H9 (cell line): Measurements from ENCODE around the gene PLCB1. TPM values are rescaled to one million over a fixed set of nuclear protein-coding genes. Genes with fewer than 3 reads are reported as not detected.

Source experiments
- DNase-seq: peaks from one replicate; pipeline ENCODE4 v3.0.0-alpha.2; 2017
- H2AFZ ChIP-seq: one replicate; pipeline ENCODE4 v1.6.1; 2013; ENCODE audit warnings: mild to moderate bottlenecking, low read length, control low read depth, moderate library complexity
- H2AK5ac ChIP-seq: 2 replicates; pipeline ENCODE4 v1.6.1; 2013; ENCODE audit warnings: low read length, control low read depth, mixed read lengths; ENCODE audit not compliant: insufficient read length
- H2BK120ac ChIP-seq: one replicate; pipeline ENCODE4 v1.6.1; 2013; ENCODE audit warnings: low read depth, mild to moderate bottlenecking, low read length, control low read depth, inconsistent platforms; ENCODE audit not compliant: poor library complexity, severe bottlenecking
- H2BK12ac ChIP-seq: 2 replicates; pipeline ENCODE4 v1.6.1; 2013; ENCODE audit warnings: low read length, control low read depth, mixed read lengths, low read depth; ENCODE audit not compliant: insufficient read length
- H2BK15ac ChIP-seq: 2 replicates; pipeline ENCODE4 v1.6.1; 2013; ENCODE audit warnings: low read depth, low read length, control low read depth
- H2BK20ac ChIP-seq: one replicate; pipeline ENCODE4 v1.6.1; 2013; ENCODE audit warnings: low read depth, mild to moderate bottlenecking, low read length, control low read depth, inconsistent platforms; ENCODE audit not compliant: poor library complexity, severe bottlenecking
- H2BK5ac ChIP-seq: 2 replicates; pipeline ENCODE4 v1.6.1; 2013; ENCODE audit warnings: low read length, control low read depth, mixed read lengths; ENCODE audit not compliant: insufficient read length
- H3K14ac ChIP-seq: 2 replicates; pipeline ENCODE4 v1.6.1; 2013; ENCODE audit warnings: low read length, control low read depth; ENCODE audit not compliant: insufficient read depth
- H3K18ac ChIP-seq: 2 replicates; pipeline ENCODE4 v1.6.1; 2013; ENCODE audit warnings: low read depth, mild to moderate bottlenecking, mixed read lengths, low read length, control low read depth; ENCODE audit not compliant: insufficient read length
- H3K23ac ChIP-seq: 2 replicates; pipeline ENCODE4 v1.6.1; 2013; ENCODE audit warnings: low read length, control low read depth, mixed read lengths, low read depth; ENCODE audit not compliant: insufficient read length
- H3K23me2 ChIP-seq: 2 replicates; pipeline ENCODE4 v1.6.1; 2013; ENCODE audit warnings: low read depth, mild to moderate bottlenecking, mixed read lengths, low read length, control low read depth; ENCODE audit not compliant: insufficient read length, poor library complexity, severe bottlenecking
- H3K27ac ChIP-seq: 2 replicates; pipeline ENCODE4 v1.5.1; 2013; ENCODE audit warnings: low read length, control low read depth, mixed read lengths, low read depth; ENCODE audit not compliant: insufficient read length
- H3K27me3 ChIP-seq: 2 replicates; pipeline ENCODE4 v1.6.1; 2013; ENCODE audit warnings: low read length, control low read depth, inconsistent platforms; ENCODE audit not compliant: insufficient read depth
- H3K4ac ChIP-seq: 2 replicates; pipeline ENCODE4 v1.6.1; 2013; ENCODE audit warnings: low read depth, mild to moderate bottlenecking, control low read depth, inconsistent platforms, low read length, moderate library complexity
- H3K4me1 ChIP-seq: 2 replicates; pipeline ENCODE4 v1.6.1; 2013; ENCODE audit warnings: low read length, control low read depth, inconsistent platforms; ENCODE audit not compliant: insufficient read depth
- H3K4me2 ChIP-seq: 2 replicates; pipeline ENCODE4 v1.6.1; 2013; ENCODE audit warnings: low read length, control low read depth, mixed read lengths; ENCODE audit not compliant: insufficient read length, insufficient read depth
- H3K56ac ChIP-seq: 2 replicates; pipeline ENCODE4 v1.6.1; 2013; ENCODE audit warnings: low read depth, mild to moderate bottlenecking, mixed read lengths, low read length, control low read depth; ENCODE audit not compliant: insufficient read length
- H3K79me1 ChIP-seq: 2 replicates; pipeline ENCODE4 v1.6.1; 2013; ENCODE audit warnings: low read depth, mild to moderate bottlenecking, moderate library complexity, low read length, control low read depth, inconsistent platforms; ENCODE audit not compliant: insufficient read depth, poor library complexity, severe bottlenecking
- H3K79me2 ChIP-seq: 2 replicates; pipeline ENCODE4 v1.6.1; 2013; ENCODE audit warnings: low read length, control low read depth, inconsistent platforms; ENCODE audit not compliant: insufficient read depth
- H3K9ac ChIP-seq: 2 replicates; pipeline ENCODE4 v1.6.1; 2013; ENCODE audit warnings: low read length, control low read depth, mixed read lengths; ENCODE audit not compliant: insufficient read length; ENCODE audit errors: extremely low read depth
- H3K9me3 ChIP-seq: one replicate; pipeline ENCODE4 v1.6.1; 2013; ENCODE audit warnings: low read depth, low read length, inconsistent platforms; ENCODE audit not compliant: control insufficient read depth
- H3T11ph ChIP-seq: one replicate; pipeline ENCODE4 v1.6.1; 2013; ENCODE audit warnings: mild to moderate bottlenecking, low read length, control low read depth, inconsistent platforms
- H4K20me1 ChIP-seq: one replicate; pipeline ENCODE4 v1.6.1; 2013; ENCODE audit not compliant: control insufficient read depth, insufficient read length, insufficient read depth
- H4K5ac ChIP-seq: 2 replicates; pipeline ENCODE4 v1.6.1; 2013; ENCODE audit warnings: low read depth, mild to moderate bottlenecking, mixed read lengths, low read length, control low read depth; ENCODE audit not compliant: insufficient read length
- H4K8ac ChIP-seq: replicated peaks from 2 replicates; pipeline ENCODE4 v1.6.1; 2013; ENCODE audit warnings: low read length, control low read depth, mixed read lengths, low read depth; ENCODE audit not compliant: insufficient read length
- H4K91ac ChIP-seq: 2 replicates; pipeline ENCODE4 v1.6.1; 2013; ENCODE audit warnings: low read depth, mild to moderate bottlenecking, moderate library complexity, mixed read lengths, low read length, control low read depth; ENCODE audit not compliant: insufficient read length
- H3K27ac Mint-ChIP-seq, 3 experiments: 2 replicates in 2 of 3; 3 replicates in 1 of 3; pipeline ENCODE4 v1.8.0; 2020 to 2021; ENCODE audit warnings: mixed read lengths in 3 of 3, mild to moderate bottlenecking in 1 of 3, moderate library complexity in 1 of 3
- H3K27me3 Mint-ChIP-seq: 2 replicates; pipeline ENCODE4 v1.8.0; 2021; ENCODE audit warnings: low read depth, mild to moderate bottlenecking, moderate library complexity, mixed read lengths
- H3K36me3 Mint-ChIP-seq, 3 experiments: 2 replicates in 2 of 3; 3 replicates in 1 of 3; pipeline ENCODE4 v1.8.0; 2020 to 2021; ENCODE audit warnings: low read depth in 3 of 3, mixed read lengths in 3 of 3; ENCODE audit not compliant: insufficient read depth in 1 of 3
- H3K4me1 Mint-ChIP-seq, 2 experiments: 2 replicates each; pipeline ENCODE4 v1.8.0; 2020; ENCODE audit warnings: mixed read lengths in 2 of 2
- H3K4me3 Mint-ChIP-seq, 2 experiments: 2 replicates in 1 of 2; 3 replicates in 1 of 2; pipeline ENCODE4 v1.8.0; 2020 to 2021; ENCODE audit warnings: mild to moderate bottlenecking in 2 of 2, mixed read lengths in 2 of 2, moderate library complexity in 1 of 2
- H3K9me3 Mint-ChIP-seq, 2 experiments: 2 replicates in 1 of 2; 3 replicates in 1 of 2; pipeline ENCODE4 v1.8.0; 2020; ENCODE audit warnings: mild to moderate bottlenecking in 2 of 2, mixed read lengths in 2 of 2, moderate library complexity in 1 of 2
- WGBS: extraction: QIAGEN DNeasy Blood & Tissue Kit; methylation state at CpG from one replicate; pipeline ENCODE4 v1.1.7; 2013; ENCODE audit warnings: missing lambda C conversion rate, low lambda C conversion rate, mixed read lengths; ENCODE audit not compliant: insufficient read length; ENCODE audit errors: extremely low coverage; 5-methylcytosine and 5-hydroxymethylcytosine counted together
- total RNA-seq: library from RNA; stranded (reverse); gene quantifications from 2 replicates; pipeline ENCODE4 v1.2.1, GENCODE V29; 2021
- TF ChIP-seq, protein P1 (sequence below): fragments of 200-600 bp; sonication (generic); conservative IDR thresholded peaks from 3 replicates; pipeline ENCODE4 v1.8.0; 2021; ENCODE audit warnings: antibody characterized with exemption, mild to moderate bottlenecking

Gene PLCB1
- total RNA-seq, 1 experiment from 2014 or later: 11.5 TPM

DNA sequence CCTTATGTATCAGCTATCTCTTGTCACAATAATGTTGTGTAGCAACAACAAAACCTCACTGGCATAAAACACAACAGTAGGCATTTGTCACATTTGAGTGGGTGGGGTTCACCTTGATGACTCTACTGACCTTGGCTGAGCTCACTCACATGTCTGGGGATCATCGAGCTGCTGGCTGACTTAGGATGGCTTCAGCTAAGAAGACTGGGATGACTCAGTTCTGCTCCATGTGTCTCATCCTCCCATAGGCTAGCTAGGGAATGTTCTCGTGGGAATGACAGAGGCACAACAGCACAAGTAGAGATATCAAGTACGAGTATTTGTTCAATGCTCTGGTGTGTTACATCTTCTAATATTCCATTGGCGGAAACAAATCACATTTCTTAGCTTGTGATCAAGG is 167.9 kb downstream of the PLCB1 start:
- peaks cover 1% of the 10 kb centered on the region; the same call in 1 of the 2 replicates for H3K27me3 Mint-ChIP-seq
- H3K27ac Mint-ChIP-seq: no peak overlapping the region
- WGBS: no CpG with 5 or more reads among the region's 4 CpGs
- H3K9me3 Mint-ChIP-seq: no peaks in the 10 kb centered on the region
- no peak overlapping the region for H2BK12ac ChIP-seq
- H3K56ac ChIP-seq: no peak overlapping the region
- no peak overlapping the region for H3K9ac ChIP-seq
- H3K18ac ChIP-seq: no peak overlapping the region
- no peak overlapping the region for H3K4me3 Mint-ChIP-seq
- H2BK20ac ChIP-seq: no peak overlapping the region
- no peak overlapping the region for H3T11ph ChIP-seq
- no peaks in the 10 kb centered on the region for H3K27me3 ChIP-seq
- H3K4me1 Mint-ChIP-seq: no peaks in the 10 kb centered on the region
- H2AFZ ChIP-seq: no peak overlapping the region
- no peak overlapping the region for H3K23ac ChIP-seq
- no peak overlapping the region for H4K8ac ChIP-seq
- H3K27ac ChIP-seq: no peak overlapping the region
- H4K20me1 ChIP-seq: no peaks in the 10 kb centered on the region
- H3K14ac ChIP-seq: no peak overlapping the region
- DNase-seq: no peak
- no peak overlapping the region for H3K4ac ChIP-seq
- no peaks in the 10 kb centered on the region for H3K9me3 ChIP-seq
- no peak overlapping the region for H4K5ac ChIP-seq
- H2AK5ac ChIP-seq: no peak overlapping the region
- H3K4me2 ChIP-seq: no peak overlapping the region
- H3K79me2 ChIP-seq: no peaks in the 10 kb centered on the region
- H3K23me2 ChIP-seq: no peaks in the 10 kb centered on the region
- no peaks in the 10 kb centered on the region for H3K36me3 Mint-ChIP-seq
- H3K4me1 ChIP-seq: no peaks in the 10 kb centered on the region
- no peak overlapping the region for H2BK120ac ChIP-seq
- H3K79me1 ChIP-seq: no peaks in the 10 kb centered on the region
- no peak overlapping the region for H2BK5ac ChIP-seq
- no peak overlapping the region for H4K91ac ChIP-seq
- no peak overlapping the region for H2BK15ac ChIP-seq
- TF ChIP-seq, protein P1, sequence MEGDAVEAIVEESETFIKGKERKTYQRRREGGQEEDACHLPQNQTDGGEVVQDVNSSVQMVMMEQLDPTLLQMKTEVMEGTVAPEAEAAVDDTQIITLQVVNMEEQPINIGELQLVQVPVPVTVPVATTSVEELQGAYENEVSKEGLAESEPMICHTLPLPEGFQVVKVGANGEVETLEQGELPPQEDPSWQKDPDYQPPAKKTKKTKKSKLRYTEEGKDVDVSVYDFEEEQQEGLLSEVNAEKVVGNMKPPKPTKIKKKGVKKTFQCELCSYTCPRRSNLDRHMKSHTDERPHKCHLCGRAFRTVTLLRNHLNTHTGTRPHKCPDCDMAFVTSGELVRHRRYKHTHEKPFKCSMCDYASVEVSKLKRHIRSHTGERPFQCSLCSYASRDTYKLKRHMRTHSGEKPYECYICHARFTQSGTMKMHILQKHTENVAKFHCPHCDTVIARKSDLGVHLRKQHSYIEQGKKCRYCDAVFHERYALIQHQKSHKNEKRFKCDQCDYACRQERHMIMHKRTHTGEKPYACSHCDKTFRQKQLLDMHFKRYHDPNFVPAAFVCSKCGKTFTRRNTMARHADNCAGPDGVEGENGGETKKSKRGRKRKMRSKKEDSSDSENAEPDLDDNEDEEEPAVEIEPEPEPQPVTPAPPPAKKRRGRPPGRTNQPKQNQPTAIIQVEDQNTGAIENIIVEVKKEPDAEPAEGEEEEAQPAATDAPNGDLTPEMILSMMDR: no peak
